Measurements from ENCODE around the gene EIF4B. TPM values are rescaled to one million over a fixed set of nuclear protein-coding genes. Genes with fewer than 3 reads are reported as not detected.

The EIF4B gene
- total and polyA plus RNA-seq, 2 donors (not counting 1 experiment from before 2014, with no cell fraction given) = 252 to 674 TPM

DNA sequence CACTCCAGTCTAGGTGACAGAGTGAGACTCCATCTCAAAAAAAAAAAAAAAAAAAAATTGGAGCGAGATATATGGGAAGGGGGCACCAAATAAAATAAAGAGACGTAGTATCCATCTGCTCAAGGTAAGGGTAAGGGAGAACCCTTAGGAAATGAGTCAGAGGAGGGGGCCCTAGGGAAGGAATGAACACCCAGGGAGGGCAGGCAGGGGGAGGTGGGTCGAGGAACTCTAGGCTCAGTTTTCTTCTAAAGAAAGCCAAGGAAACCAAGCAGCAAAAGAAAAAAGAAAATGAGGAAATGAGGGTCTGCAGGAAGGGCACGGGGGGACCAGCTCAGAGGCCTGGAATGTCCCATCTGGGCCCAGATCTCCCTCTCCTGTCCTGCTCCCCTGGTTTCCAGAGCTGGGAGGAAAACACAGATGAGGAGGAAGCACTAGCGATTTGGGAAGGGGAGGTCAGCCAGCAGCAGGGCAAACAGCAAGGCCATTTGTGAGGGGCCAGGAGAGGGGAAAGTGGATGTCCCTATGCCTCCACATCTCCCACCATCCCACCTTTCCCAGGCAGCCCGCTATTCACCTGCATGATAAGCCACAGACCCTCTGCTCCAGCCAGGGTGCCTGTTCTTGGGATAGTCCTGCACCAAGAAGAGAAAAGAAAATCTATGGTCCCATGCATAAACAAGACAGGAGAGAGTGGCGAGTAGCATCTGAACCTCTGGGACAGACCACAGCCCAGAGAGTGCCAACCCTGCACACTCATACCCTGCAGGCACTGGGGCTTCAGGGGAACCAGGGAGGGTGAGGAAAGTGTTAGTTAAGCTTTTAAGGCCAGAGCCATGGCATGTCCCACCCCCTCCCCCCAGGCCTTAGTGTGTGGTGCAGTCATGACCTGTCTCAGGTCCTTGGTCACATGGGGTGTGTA is 61.1 kb downstream of the EIF4B start:
- ATAC-seq (ENCODE audit: low read depth) (no peak), DNase-seq (no peak)
- Mint-ChIP-seq H3K4me1 (peaks cover 10% of the 10 kb centered on the region), H3K27ac (no peak overlapping the region), H3K4me3 (no peak overlapping the region), H3K9me3 (ENCODE audit: insufficient read depth) (no peaks in the 10 kb centered on the region), H3K27me3 (no peaks in the 10 kb centered on the region)
- Histone ChIP-seq H2AFZ (ENCODE audit: insufficient read depth, low read depth, low read length, poor library complexity, severe bottlenecking) (no peak overlapping the region), H3K79me2 (ENCODE audit: control insufficient read depth, insufficient read depth, low read length) (peaks cover 7% of the 10 kb centered on the region), H3K36me3 (replicated peaks in 1 of 2; ENCODE audit: control extremely low read depth in 1 of 2, control insufficient read depth in 1 of 2, extremely low read depth in 1 of 2, insufficient read depth in 2 of 2, low read length in 1 of 2) (peaks cover 0 to 71% of the 10 kb centered on the region in 2 experiments), H4K20me1 (ENCODE audit: control insufficient read depth, insufficient read depth, low read length, poor library complexity, severe bottlenecking) (peaks cover 35% of the 10 kb centered on the region), H3K27me3 (replicated peaks in 1 of 4; ENCODE audit: control extremely low read depth in 1 of 4, control insufficient read depth in 3 of 4, insufficient read depth in 4 of 4, low read length in 3 of 4) (no peaks in the 10 kb centered on the region), H3K9me3 (ENCODE audit: control extremely low read depth in 1 of 3, control insufficient read depth in 2 of 3, insufficient read depth in 1 of 3, low read length in 2 of 3) (no peaks in the 10 kb centered on the region), H3K4me3 (ENCODE audit: control extremely low read depth in 1 of 5, extremely low read depth in 1 of 5, insufficient read depth in 1 of 5, low read depth in 2 of 5, low read length in 4 of 5) (no peak overlapping the region), H3K9ac (ENCODE audit: low read length) (no peak overlapping the region), H3K4me1 (ENCODE audit: control insufficient read depth in 2 of 2, insufficient read depth in 2 of 2, low read length in 2 of 2) (peaks cover 0 to 10% of the 10 kb centered on the region in 2 donors), H3K27ac (ENCODE audit: low read length in 2 of 2) (no peak overlapping the region), H3K4me2 (replicated peaks; ENCODE audit: low read depth, low read length, poor library complexity, severe bottlenecking) (no peak overlapping the region)
- ChIA-PET CTCF (interaction anchor here (0.6 to 14.1 kb wide), 15 partner anchors 12 to 702 kb away, joined by 3 to 344 read pairs (median 9); partner anchors contain the start of genes IGFBP6, SOAT2 and SPRYD3), POLR2A (interaction anchor here (2.1 to 2.6 kb wide), 2 partner anchors 12 kb away, joined by 5 to 7 read pairs; partner anchors contain the start of gene SPRYD3)
- 85% methylated on average over 3 of the region's 7 CpGs for WGBS (ENCODE audit: insufficient coverage)
- intact Hi-C loops (cut with micrococcal nuclease) = loop anchor here (5.0 kb wide), 1 partner anchor 130 kb away; no protein-coding TSS in a partner anchor
- TF ChIP-seq, protein P1, sequence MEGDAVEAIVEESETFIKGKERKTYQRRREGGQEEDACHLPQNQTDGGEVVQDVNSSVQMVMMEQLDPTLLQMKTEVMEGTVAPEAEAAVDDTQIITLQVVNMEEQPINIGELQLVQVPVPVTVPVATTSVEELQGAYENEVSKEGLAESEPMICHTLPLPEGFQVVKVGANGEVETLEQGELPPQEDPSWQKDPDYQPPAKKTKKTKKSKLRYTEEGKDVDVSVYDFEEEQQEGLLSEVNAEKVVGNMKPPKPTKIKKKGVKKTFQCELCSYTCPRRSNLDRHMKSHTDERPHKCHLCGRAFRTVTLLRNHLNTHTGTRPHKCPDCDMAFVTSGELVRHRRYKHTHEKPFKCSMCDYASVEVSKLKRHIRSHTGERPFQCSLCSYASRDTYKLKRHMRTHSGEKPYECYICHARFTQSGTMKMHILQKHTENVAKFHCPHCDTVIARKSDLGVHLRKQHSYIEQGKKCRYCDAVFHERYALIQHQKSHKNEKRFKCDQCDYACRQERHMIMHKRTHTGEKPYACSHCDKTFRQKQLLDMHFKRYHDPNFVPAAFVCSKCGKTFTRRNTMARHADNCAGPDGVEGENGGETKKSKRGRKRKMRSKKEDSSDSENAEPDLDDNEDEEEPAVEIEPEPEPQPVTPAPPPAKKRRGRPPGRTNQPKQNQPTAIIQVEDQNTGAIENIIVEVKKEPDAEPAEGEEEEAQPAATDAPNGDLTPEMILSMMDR (IDR thresholded peaks at IDR 0.05) = no peak
- TF ChIP-seq EZH2 (IDR thresholded peaks at IDR 0.05; ENCODE audit: borderline replicate concordance, insufficient read depth, low read depth, low read length, poor library complexity, severe bottlenecking) = no peak
